Endothelial cell of umbilical vein (primary cell): ENCODE results near the gene CD99L2. TPM values are rescaled to one million over a fixed set of nuclear protein-coding genes. Genes with fewer than 3 reads are reported as not detected.
A peak's percentile ranks its signal among the peaks of the same experiment; 100 is the strongest.

Experiments used
- BruUV-seq: library from RNA; stranded (reverse); fragments of 400-500 nt; replicated peaks from 2 replicates; lab custom pipeline; 2021; lab: Mats Ljungman, UMichigan
- CTCF ChIA-PET: fragments of 300-600, 350-600 bp; sonication (Branson Sonifier 250); formaldehyde crosslinking; loops from one replicate; lab custom pipeline; 2021; ENCODE audit warnings: antibody characterized with exemption, inconsistent platforms; lab: Charles Lee
- POLR2A ChIA-PET: fragments of 300-600, 350-600 bp; sonication (Branson Sonifier 250); formaldehyde crosslinking; loops from one replicate; lab custom pipeline; 2021; ENCODE audit warnings: antibody characterized with exemption, inconsistent platforms; lab: Charles Lee
- DNase-seq: peaks from one replicate; pipeline ENCODE4 v3.0.0-alpha.2; 2011; ENCODE audit warnings: low read depth, low spot score
- FAIRE-seq: peaks from 2 replicates; lab custom pipeline; 2011; peaks lifted over from hg19 to GRCh38; lab: Jason Lieb, UNC
- H2AFZ ChIP-seq: 2 replicates; pipeline ENCODE4 v1.6.0; 2012; ENCODE audit warnings: low read depth, low read length, control low read depth, inconsistent platforms
- H3K27ac ChIP-seq: 2 replicates; pipeline ENCODE4 v1.5.1; 2011; ENCODE audit warnings: low read depth, mild to moderate bottlenecking, control low read depth, low read length, moderate library complexity; ENCODE audit not compliant: insufficient read depth
- H3K27me3 ChIP-seq, 2 experiments: 2 replicates each; pipeline versions ENCODE4 v1.6.0 to v1.6.1; 2011; ENCODE audit warnings: low read length in 2 of 2, mixed read lengths in 1 of 2; ENCODE audit not compliant: control insufficient read depth in 2 of 2, insufficient read depth in 2 of 2
- H3K36me3 ChIP-seq, 2 experiments: 2 replicates in 1 of 2; 3 replicates in 1 of 2; pipeline ENCODE4 v1.5.1; 2011; ENCODE audit warnings: low read length in 2 of 2, mild to moderate bottlenecking in 1 of 2, moderate library complexity in 1 of 2; ENCODE audit not compliant: control insufficient read depth in 2 of 2, insufficient read depth in 2 of 2; ENCODE audit errors: extremely low read depth in 1 of 2
- H3K4me1 ChIP-seq: 3 replicates; pipeline ENCODE4 v1.5.1; 2011; ENCODE audit warnings: mild to moderate bottlenecking, low read length; ENCODE audit not compliant: control insufficient read depth, insufficient read depth; ENCODE audit errors: extremely low read depth
- H3K4me2 ChIP-seq: 2 replicates; pipeline ENCODE4 v1.6.1; 2011; ENCODE audit warnings: low read length, control low read depth, mixed read lengths; ENCODE audit not compliant: insufficient read depth
- H3K4me3 ChIP-seq, 3 experiments: fragments of 200-600 bp in 1 of 3; sonication (generic), shearing (Covaris generic) in 1 of 3; replicated peaks in 1 of 3; 2 replicates each; pipeline ENCODE4 v1.5.1; 2011 to 2016; ENCODE audit warnings: control low read depth in 3 of 3, low read length in 3 of 3, mild to moderate bottlenecking in 2 of 3, inconsistent platforms in 1 of 3, low read depth in 1 of 3, moderate library complexity in 1 of 3; ENCODE audit not compliant: insufficient read depth in 1 of 3
- H3K79me2 ChIP-seq: 2 replicates; pipeline ENCODE4 v1.6.0; 2012; ENCODE audit warnings: low read length, inconsistent platforms; ENCODE audit not compliant: control insufficient read depth, insufficient read depth
- H3K9ac ChIP-seq: replicated peaks from 2 replicates; pipeline ENCODE3; 2011; ENCODE audit warnings: low read length, control low read depth; ENCODE audit not compliant: insufficient read depth; ENCODE audit errors: extremely low read depth
- H3K9me1 ChIP-seq: replicated peaks from 3 replicates; pipeline ENCODE4 v1.6.0; 2011; ENCODE audit warnings: mild to moderate bottlenecking, low read length; ENCODE audit not compliant: control insufficient read depth, insufficient read depth; ENCODE audit errors: extremely low read depth
- H3K9me3 ChIP-seq: replicated peaks from 2 replicates; pipeline ENCODE4 v1.5.1; 2012; ENCODE audit warnings: low read length, inconsistent platforms; ENCODE audit not compliant: control insufficient read depth, insufficient read depth
- H4K20me1 ChIP-seq: replicated peaks from 2 replicates; pipeline ENCODE3; 2011; ENCODE audit warnings: mild to moderate bottlenecking, low read length; ENCODE audit not compliant: control insufficient read depth, insufficient read depth; ENCODE audit errors: extremely low read depth
- EZH2 ChIP-seq: IDR thresholded peaks from 2 replicates; pipeline ENCODE4 v1.6.1; 2012; ENCODE audit warnings: borderline replicate concordance, low read depth, mild to moderate bottlenecking, moderate library complexity, low read length, inconsistent platforms; ENCODE audit not compliant: severe bottlenecking
- FOS ChIP-seq: IDR thresholded peaks from 2 replicates; pipeline ENCODE4 v1.6.1; 2011; ENCODE audit warnings: mild to moderate bottlenecking, low read length, moderate library complexity, borderline replicate concordance; ENCODE audit not compliant: insufficient read depth
- GATA2 ChIP-seq: IDR thresholded peaks from 2 replicates; pipeline ENCODE4 v1.7.0; 2011; ENCODE audit warnings: low read depth, mild to moderate bottlenecking, moderate library complexity, mixed read lengths, low read length; ENCODE audit not compliant: insufficient read length, insufficient read depth
- JUN ChIP-seq: IDR thresholded peaks from 2 replicates; pipeline ENCODE4 v1.6.1; 2011; ENCODE audit warnings: borderline replicate concordance, low read depth; ENCODE audit not compliant: insufficient read length, insufficient read depth
- MYC ChIP-seq: IDR thresholded peaks from one replicate; pipeline ENCODE4 v1.6.1; 2011; ENCODE audit warnings: mild to moderate bottlenecking, low read depth, low read length
- dilution Hi-C: fragments of 300-500 bp; cut with MboI; formaldehyde crosslinking; loops from one replicate; pipeline ENCODE4 v1.15.0; 2019; ENCODE audit warnings: low sequenced_read_pairs; ENCODE audit not compliant: extremely low pct_ligation_motif_present
- intact Hi-C: fragments of 100-400 bp; cut with micrococcal nuclease; formaldehyde crosslinking; loops from one replicate; pipeline ENCODE4 v1.10.0; 2022
- polyA plus RNA-seq, 4 experiments: library from polyadenylated mRNA; depleted of rRNA in 3 of 4; stranded (reverse) in 3 of 4; unstranded in 1 of 4; fragments of >200 nt; gene quantifications; 2 replicates each; pipeline versions ENCODE4 v1.2.1 to v1.2.3, GENCODE V29; 2011 to 2012; ENCODE audit warnings: missing spikeins in 1 of 4
- total RNA-seq: library from RNA; stranded (reverse); gene quantifications from 2 replicates; pipeline ENCODE4 v1.2.3, GENCODE V29; 2021
- TF ChIP-seq, protein P1 (sequence below), 2 donors: IDR thresholded peaks; 1 replicate in 1 of 2; 2 replicates in 1 of 2; pipeline ENCODE4 v1.5.1; 2011; ENCODE audit warnings: low read length in 2 of 2, mild to moderate bottlenecking in 2 of 2, moderate library complexity in 2 of 2, control low read depth in 1 of 2, inconsistent platforms in 1 of 2, low read depth in 1 of 2; ENCODE audit not compliant: insufficient read depth in 1 of 2; ENCODE audit errors: extremely low read depth in 1 of 2

The CD99L2 gene
- total and polyA plus RNA-seq, 2 donors (not counting 3 experiments of a cell fraction or from before 2014, with no cell fraction given): 33.2 to 43.4 TPM

- no peak for DNase-seq
- H3K27ac ChIP-seq: no peak overlapping the region
- H3K27me3 ChIP-seq: no peaks in the 10 kb centered on the region
- ChIA-PET POLR2A (no interaction called here), CTCF (interaction anchor here (1.7 to 2.6 kb wide), 2 partner anchors 315 to 317 kb away, joined by 10 to 13 read pairs; no protein-coding TSS in a partner anchor)
- H3K4me3 ChIP-seq: no peak overlapping the region
- no peaks in the 10 kb centered on the region for H3K79me2 ChIP-seq
- H3K9me1 ChIP-seq: no peaks in the 10 kb centered on the region
- H3K9ac ChIP-seq: no peak overlapping the region
- no peaks in the 10 kb centered on the region for H3K36me3 ChIP-seq
- no peaks in the 10 kb centered on the region for H3K4me1 ChIP-seq
- dilution Hi-C loops: no loop called here
- BruUV-seq: no TSS peak
- peak; percentile 4 for FAIRE-seq
- no peak overlapping the region for H3K4me2 ChIP-seq
- no peak for TF ChIP-seq EZH2
- TF ChIP-seq JUN: no peak
- TF ChIP-seq GATA2: no peak
- TF ChIP-seq, protein P1, sequence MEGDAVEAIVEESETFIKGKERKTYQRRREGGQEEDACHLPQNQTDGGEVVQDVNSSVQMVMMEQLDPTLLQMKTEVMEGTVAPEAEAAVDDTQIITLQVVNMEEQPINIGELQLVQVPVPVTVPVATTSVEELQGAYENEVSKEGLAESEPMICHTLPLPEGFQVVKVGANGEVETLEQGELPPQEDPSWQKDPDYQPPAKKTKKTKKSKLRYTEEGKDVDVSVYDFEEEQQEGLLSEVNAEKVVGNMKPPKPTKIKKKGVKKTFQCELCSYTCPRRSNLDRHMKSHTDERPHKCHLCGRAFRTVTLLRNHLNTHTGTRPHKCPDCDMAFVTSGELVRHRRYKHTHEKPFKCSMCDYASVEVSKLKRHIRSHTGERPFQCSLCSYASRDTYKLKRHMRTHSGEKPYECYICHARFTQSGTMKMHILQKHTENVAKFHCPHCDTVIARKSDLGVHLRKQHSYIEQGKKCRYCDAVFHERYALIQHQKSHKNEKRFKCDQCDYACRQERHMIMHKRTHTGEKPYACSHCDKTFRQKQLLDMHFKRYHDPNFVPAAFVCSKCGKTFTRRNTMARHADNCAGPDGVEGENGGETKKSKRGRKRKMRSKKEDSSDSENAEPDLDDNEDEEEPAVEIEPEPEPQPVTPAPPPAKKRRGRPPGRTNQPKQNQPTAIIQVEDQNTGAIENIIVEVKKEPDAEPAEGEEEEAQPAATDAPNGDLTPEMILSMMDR (IDR thresholded peaks at IDR 0.05; ENCODE audit: extremely low read depth in 1 of 2, insufficient read depth in 1 of 2, low read depth in 1 of 2, low read length in 2 of 2): no peak
- no peak for TF ChIP-seq MYC
- no peak for TF ChIP-seq FOS
- H3K9me3 ChIP-seq: no peaks in the 10 kb centered on the region
- intact Hi-C loops: no loop called here
- no peak overlapping the region for H2AFZ ChIP-seq
- H4K20me1 ChIP-seq: no peaks in the 10 kb centered on the region
Observed at GRCh38 chrX:150766351-150767044, 132.0 kb downstream of the CD99L2 start.
